Kidney (tissue), 14 donors: ENCODE measurements around the gene SEMA3C. TPM values are rescaled to one million over a fixed set of nuclear protein-coding genes. Genes with fewer than 3 reads are reported as not detected.

Experiments used
- DNase-seq, 5 donors: peaks; one replicate each; pipeline ENCODE4 v3.0.0-alpha.2; 2013 to 2020
- FAIRE-seq: peaks from 2 replicates; lab custom pipeline; 2012; peaks lifted over from hg19 to GRCh38; lab: Jason Lieb, UNC
- H3K27ac ChIP-seq, 2 donors: one replicate each; pipeline ENCODE4 v1.7.0; 2013; ENCODE audit warnings: low read depth in 2 of 2, low read length in 2 of 2, inconsistent platforms in 1 of 2
- H3K27me3 ChIP-seq: one replicate; pipeline ENCODE4 v1.7.1; 2013; ENCODE audit warnings: low read length, inconsistent platforms; ENCODE audit not compliant: control insufficient read depth, insufficient read depth
- H3K36me3 ChIP-seq, 3 donors: one replicate each; pipeline versions ENCODE4 v1.7.0 to v1.7.1; 2013; ENCODE audit warnings: low read length in 3 of 3, control low read depth in 1 of 3, inconsistent platforms in 1 of 3; ENCODE audit not compliant: insufficient read depth in 3 of 3, control insufficient read depth in 2 of 3
- H3K4me1 ChIP-seq, 3 donors: one replicate each; pipeline versions ENCODE4 v1.7.0 to v1.7.1; 2013; ENCODE audit warnings: low read length in 3 of 3, inconsistent platforms in 1 of 3, low read depth in 1 of 3; ENCODE audit not compliant: control insufficient read depth in 2 of 3, insufficient read depth in 2 of 3
- H3K4me3 ChIP-seq, 3 donors: one replicate each; pipeline versions ENCODE4 v1.7.0 to v1.8.1; 2013; ENCODE audit warnings: low read length in 3 of 3, control low read depth in 1 of 3, inconsistent platforms in 1 of 3
- H3K9ac ChIP-seq, 3 donors: one replicate each; pipeline versions ENCODE4 v1.7.0 to v1.7.1; 2013; ENCODE audit warnings: low read length in 3 of 3, control low read depth in 1 of 3, inconsistent platforms in 1 of 3
- H3K9me3 ChIP-seq, 3 donors: one replicate each; pipeline versions ENCODE4 v1.7.0 to v1.7.1; 2013; ENCODE audit warnings: low read length in 3 of 3, control low read depth in 1 of 3, inconsistent platforms in 1 of 3; ENCODE audit not compliant: control insufficient read depth in 2 of 3, insufficient read depth in 1 of 3
- intact Hi-C: fragments of 100-400 bp; cut with DNase I; formaldehyde crosslinking; loops from one replicate; pipeline ENCODE4 v1.11.1; 2022
- polyA plus RNA-seq: library from polyadenylated mRNA; stranded (reverse); fragments of 350-450 nt; fragmentation: Illumina TruSeq; extraction: RNeasy Lipid Tissue Mini Kit (QIAGEN cat#74804); gene quantifications from one replicate; pipeline ENCODE4 v1.2.3, GENCODE V29; 2014; ENCODE audit warnings: low read depth, low replicate concordance; ENCODE audit not compliant: insufficient read depth
- total RNA-seq: library from RNA; stranded (reverse); fragmentation: NEBNext Ultra II Directional; extraction: Animal tissue kit (Norgen Biotek cat#: 25700); gene quantifications from one replicate; pipeline ENCODE4 v1.2.1, GENCODE V29; 2021
- TF ChIP-seq, protein P1 (sequence below): IDR thresholded peaks from 3 replicates; pipeline ENCODE4 v1.5.1; 2012; ENCODE audit warnings: mild to moderate bottlenecking, moderate library complexity, borderline replicate concordance; ENCODE audit not compliant: insufficient read depth; ENCODE audit errors: extremely low read depth
- donor health status: control.
- donor health status: control.
- donor health status: control.
- donor health status: control.
- donor health status: control.
- donor health status: DM: yes; HTN: yes; CAD: no.
- donor health status: Normal renal cell carcinoma (clear cell type).

SEMA3C gene
- total and polyA plus RNA-seq, 2 donors from 2014 or later: 3.9 to 17.2 TPM

DNA sequence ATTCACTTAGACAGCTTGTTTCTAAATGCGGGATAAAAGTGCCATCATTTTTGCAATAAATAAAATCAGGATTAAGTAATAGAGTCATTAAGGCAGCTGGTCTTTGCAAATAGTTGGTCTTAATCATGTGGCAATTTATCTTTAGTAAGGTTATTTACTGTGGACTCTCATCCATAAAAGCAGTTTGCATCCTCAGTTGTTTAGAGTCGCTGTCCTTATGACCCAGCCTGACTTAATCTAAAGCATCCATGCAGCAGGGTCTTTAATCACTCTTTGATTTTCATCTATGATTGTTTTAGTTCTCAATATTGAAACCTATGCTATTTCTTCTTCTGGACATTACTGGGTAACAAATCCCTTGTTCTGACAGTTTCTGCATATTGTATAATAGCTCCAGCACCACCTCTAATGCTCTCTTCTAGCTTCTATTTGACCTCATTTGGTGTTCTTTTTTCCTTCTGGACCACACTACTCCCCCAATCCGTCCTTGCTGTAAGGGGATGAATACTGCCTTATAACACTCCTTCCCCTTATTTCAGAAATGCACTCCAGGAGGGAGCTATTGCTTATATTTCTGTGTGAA is 185.4 kb downstream of the SEMA3C start:
- no peak for FAIRE-seq
- Histone ChIP-seq H3K4me3 (no peak overlapping the region), H3K27me3 (no peaks in the 10 kb centered on the region), H3K27ac (no peak overlapping the region), H3K36me3 (no peaks in the 10 kb centered on the region), H3K9ac (no peak overlapping the region), H3K9me3 (no peaks in the 10 kb centered on the region), H3K4me1 (no peaks in the 10 kb centered on the region)
- no peak for DNase-seq
- intact Hi-C loops: no loop called here
- TF ChIP-seq, protein P1, sequence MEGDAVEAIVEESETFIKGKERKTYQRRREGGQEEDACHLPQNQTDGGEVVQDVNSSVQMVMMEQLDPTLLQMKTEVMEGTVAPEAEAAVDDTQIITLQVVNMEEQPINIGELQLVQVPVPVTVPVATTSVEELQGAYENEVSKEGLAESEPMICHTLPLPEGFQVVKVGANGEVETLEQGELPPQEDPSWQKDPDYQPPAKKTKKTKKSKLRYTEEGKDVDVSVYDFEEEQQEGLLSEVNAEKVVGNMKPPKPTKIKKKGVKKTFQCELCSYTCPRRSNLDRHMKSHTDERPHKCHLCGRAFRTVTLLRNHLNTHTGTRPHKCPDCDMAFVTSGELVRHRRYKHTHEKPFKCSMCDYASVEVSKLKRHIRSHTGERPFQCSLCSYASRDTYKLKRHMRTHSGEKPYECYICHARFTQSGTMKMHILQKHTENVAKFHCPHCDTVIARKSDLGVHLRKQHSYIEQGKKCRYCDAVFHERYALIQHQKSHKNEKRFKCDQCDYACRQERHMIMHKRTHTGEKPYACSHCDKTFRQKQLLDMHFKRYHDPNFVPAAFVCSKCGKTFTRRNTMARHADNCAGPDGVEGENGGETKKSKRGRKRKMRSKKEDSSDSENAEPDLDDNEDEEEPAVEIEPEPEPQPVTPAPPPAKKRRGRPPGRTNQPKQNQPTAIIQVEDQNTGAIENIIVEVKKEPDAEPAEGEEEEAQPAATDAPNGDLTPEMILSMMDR: no peak

DNA sequence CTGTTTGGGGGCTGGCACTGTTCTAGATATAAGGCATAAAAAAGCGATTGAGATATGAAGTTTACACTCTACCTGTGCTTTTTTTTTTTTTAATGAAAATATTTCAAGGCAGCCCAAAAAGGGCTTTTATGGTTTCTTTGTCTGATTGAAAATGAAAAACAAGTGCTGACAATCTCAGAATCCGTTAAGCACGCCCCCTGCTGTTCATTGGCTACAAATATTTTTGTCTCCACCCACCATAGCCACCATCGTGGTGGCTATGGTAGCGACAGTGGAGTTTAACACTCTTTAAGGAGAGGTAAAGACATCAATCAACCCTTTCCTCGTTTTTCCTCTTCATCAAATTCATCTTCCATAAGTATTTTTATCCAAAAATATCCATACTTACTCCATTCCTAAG is 186.2 kb downstream of the SEMA3C start:
- intact Hi-C loops: no loop called here
- no peaks in the 10 kb centered on the region for H3K9me3 ChIP-seq
- H3K4me1 ChIP-seq: no peaks in the 10 kb centered on the region
- no peak overlapping the region for H3K27ac ChIP-seq
- TF ChIP-seq, protein P1: no peak
- no peaks in the 10 kb centered on the region for H3K27me3 ChIP-seq
- DNase-seq (no peak), FAIRE-seq (no peak)
- no peak overlapping the region for H3K9ac ChIP-seq
- H3K4me3 ChIP-seq: no peak overlapping the region
- no peaks in the 10 kb centered on the region for H3K36me3 ChIP-seq

DNA sequence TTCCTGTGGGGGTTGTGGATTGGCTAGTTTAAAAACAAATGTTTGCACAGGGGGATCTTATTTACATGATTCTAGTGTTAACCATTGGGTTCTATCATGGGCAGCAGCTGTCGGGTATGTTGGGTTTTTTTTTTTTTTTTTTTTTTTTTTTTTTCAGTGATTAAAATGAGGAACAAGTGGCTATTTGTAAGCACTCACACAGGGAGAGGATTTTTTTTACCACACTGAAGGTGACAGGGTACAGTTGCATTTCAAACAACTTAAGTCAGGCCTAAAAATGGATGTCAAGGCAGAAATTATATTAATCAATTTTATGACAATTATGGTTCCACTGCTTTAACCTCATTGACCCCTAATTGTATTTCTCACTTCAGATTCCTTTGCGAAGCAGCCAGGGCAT is 187.6 kb downstream of the SEMA3C start:
- FAIRE-seq: no peak
- TF ChIP-seq, protein P1: no peak

More for the DNA sequence above, 187.6 kb downstream of the SEMA3C start:
- Histone ChIP-seq H3K36me3 (no peaks in the 10 kb centered on the region), H3K9me3 (no peaks in the 10 kb centered on the region), H3K27ac (no peak overlapping the region), H3K9ac (no peak overlapping the region), H3K4me3 (no peak overlapping the region), H3K27me3 (no peaks in the 10 kb centered on the region), H3K4me1 (no peaks in the 10 kb centered on the region)
- intact Hi-C loops: no loop called here
- no peak for DNase-seq
